Thyroid gland (tissue), 4 donors: ENCODE results near the gene POU3F3. TPM values are rescaled to one million over a fixed set of nuclear protein-coding genes. Genes with fewer than 3 reads are reported as not detected.

Experiments used
- DNase-seq, 2 donors: peaks; one replicate each; pipeline ENCODE4 v3.0.0-alpha.2; 2019
- H3K27ac ChIP-seq, 3 donors: fragments of 200-600 bp; sonication (generic); 1 replicate in 2 of 3; 2 replicates in 1 of 3; pipeline ENCODE4 v1.5.1; 2016 to 2019; ENCODE audit warnings: mild to moderate bottlenecking in 1 of 3, moderate library complexity in 1 of 3
- H3K27me3 ChIP-seq: fragments of 200-600 bp; sonication (generic); one replicate; pipeline ENCODE4 v1.5.1; 2019
- H3K36me3 ChIP-seq, 2 donors: fragments of 200-600 bp; sonication (generic); one replicate each; pipeline ENCODE4 v1.5.1; 2016 to 2019
- H3K4me1 ChIP-seq, 2 donors: fragments of 200-600 bp; sonication (generic); one replicate each; pipeline ENCODE4 v1.5.1; 2017 to 2019
- H3K4me3 ChIP-seq, 3 donors: fragments of 200-600 bp; sonication (generic); replicated peaks in 1 of 3; 1 replicate in 2 of 3; 2 replicates in 1 of 3; pipeline ENCODE4 v1.5.1; 2016; ENCODE audit warnings: mild to moderate bottlenecking in 1 of 3
- H3K9me3 ChIP-seq: fragments of 200-600 bp; sonication (generic); one replicate; pipeline ENCODE4 v1.5.1; 2017
- CTCF ChIP-seq, 6 experiments: fragments of 200-600 bp in 3 of 6; fragments of 450-650 bp in 3 of 6; sonication (generic) in 3 of 6; IDR thresholded peaks; one replicate each; pipeline ENCODE4 v1.5.1; 2016 to 2019; ENCODE audit warnings: antibody characterized with exemption in 6 of 6, mild to moderate bottlenecking in 2 of 6, inconsistent platforms in 1 of 6, moderate library complexity in 1 of 6
- POLR2A ChIP-seq, 2 donors: fragments of 450-650 bp; IDR thresholded peaks; one replicate each; pipeline ENCODE4 v1.6.1; 2017; ENCODE audit warnings: antibody characterized with exemption in 2 of 2, mild to moderate bottlenecking in 2 of 2, moderate library complexity in 1 of 2
- WGBS, 2 donors: methylation state at CpG; one replicate each; pipeline ENCODE4 v1.1.5; 2017; 5-methylcytosine and 5-hydroxymethylcytosine counted together
- intact Hi-C: fragments of 100-400 bp; cut with DNase I; formaldehyde crosslinking; loops from one replicate; pipeline ENCODE4 v1.15.1; 2023
- total RNA-seq, 4 donors: library from RNA; depleted of rRNA; stranded (reverse); fragments of >200 nt; gene quantifications; one replicate each; pipeline ENCODE4 v1.2.3, GENCODE V29; 2016

POU3F3 gene
- total RNA-seq, 4 donors from 2014 or later = 0.22 TPM; not detected in 3

- Histone ChIP-seq H3K36me3 (no peaks in the 10 kb centered on the region), H3K4me3 (no peak overlapping the region), H3K27me3 (no peaks in the 10 kb centered on the region), H3K27ac (no peak overlapping the region), H3K9me3 (no peaks in the 10 kb centered on the region), H3K4me1 (no peaks in the 10 kb centered on the region)
- intact Hi-C loops = no loop called here
- 87% methylated on average over 6 of the region's 6 CpGs for WGBS, 2 donors
- no peak for TF ChIP-seq POLR2A (IDR thresholded peaks at IDR 0.05)
- TF ChIP-seq CTCF (IDR thresholded peaks at IDR 0.05) = no peak
- no peak for DNase-seq
Measured at GRCh38 chr2:104818264-104818663, 35.7 kb upstream of the POU3F3 start.

- intact Hi-C loops = no loop called here
- WGBS, 2 donors = 81 to 85% methylated on average over 3 of the region's 3 CpGs
- H3K27ac ChIP-seq = no peak overlapping the region
- no peaks in the 10 kb centered on the region for H3K36me3 ChIP-seq
- DNase-seq = no peak
- no peak overlapping the region for H3K4me3 ChIP-seq
- no peaks in the 10 kb centered on the region for H3K27me3 ChIP-seq
- TF ChIP-seq POLR2A (IDR thresholded peaks at IDR 0.05) (no peak), CTCF (IDR thresholded peaks at IDR 0.05) (no peak)
- H3K4me1 ChIP-seq = no peaks in the 10 kb centered on the region
- H3K9me3 ChIP-seq = no peaks in the 10 kb centered on the region
Measured at GRCh38 chr2:104820126-104820525, 33.8 kb upstream of the POU3F3 start.

- Histone ChIP-seq H3K9me3 (no peaks in the 10 kb centered on the region), H3K27ac (no peak overlapping the region), H3K36me3 (no peaks in the 10 kb centered on the region), H3K27me3 (no peaks in the 10 kb centered on the region), H3K4me3 (no peak overlapping the region), H3K4me1 (no peaks in the 10 kb centered on the region)
- intact Hi-C loops = no loop called here
- TF ChIP-seq CTCF (IDR thresholded peaks at IDR 0.05) = no peak
- no peak for TF ChIP-seq POLR2A (IDR thresholded peaks at IDR 0.05)
- WGBS, 2 donors = 68 to 76% methylated on average over 3 of the region's 3 CpGs
- DNase-seq = no peak
Measured at GRCh38 chr2:104825124-104825865, 28.6 kb upstream of the POU3F3 start.

- H3K36me3 ChIP-seq = no peaks in the 10 kb centered on the region
- TF ChIP-seq CTCF (IDR thresholded peaks at IDR 0.05) (no peak), POLR2A (IDR thresholded peaks at IDR 0.05) (no peak)
- no peak overlapping the region for H3K27ac ChIP-seq
- WGBS, 2 donors = 42% methylated on average over 2 of the region's 2 CpGs
- no peaks in the 10 kb centered on the region for H3K4me1 ChIP-seq
- intact Hi-C loops = no loop called here
- H3K9me3 ChIP-seq = no peaks in the 10 kb centered on the region
- no peak for DNase-seq
- H3K4me3 ChIP-seq = no peak overlapping the region
- no peaks in the 10 kb centered on the region for H3K27me3 ChIP-seq
Measured at GRCh38 chr2:104826016-104826415, 27.9 kb upstream of the POU3F3 start.

- no peak for TF ChIP-seq POLR2A (IDR thresholded peaks at IDR 0.05)
- TF ChIP-seq CTCF (IDR thresholded peaks at IDR 0.05) = no peak
- Histone ChIP-seq H3K36me3 (no peaks in the 10 kb centered on the region), H3K27me3 (no peaks in the 10 kb centered on the region), H3K4me1 (no peaks in the 10 kb centered on the region), H3K4me3 (no peak overlapping the region), H3K9me3 (no peaks in the 10 kb centered on the region), H3K27ac (no peak overlapping the region)
- intact Hi-C loops = no loop called here
- DNase-seq = no peak
- 58 to 82% methylated on average over 1 of the region's 1 CpG for WGBS, 2 donors
Measured at GRCh38 chr2:104831742-104832141, 22.2 kb upstream of the POU3F3 start.
